ENCODE measurements around the gene FSTL4. TPM values are rescaled to one million over a fixed set of nuclear protein-coding genes. Genes with fewer than 3 reads are reported as not detected.
A peak's percentile ranks its signal among the peaks of the same experiment; 100 is the strongest.

Gene FSTL4
- total and polyA plus RNA-seq, 2 experiments from 2014 or later, result 0.47 to 0.74 TPM

DNA sequence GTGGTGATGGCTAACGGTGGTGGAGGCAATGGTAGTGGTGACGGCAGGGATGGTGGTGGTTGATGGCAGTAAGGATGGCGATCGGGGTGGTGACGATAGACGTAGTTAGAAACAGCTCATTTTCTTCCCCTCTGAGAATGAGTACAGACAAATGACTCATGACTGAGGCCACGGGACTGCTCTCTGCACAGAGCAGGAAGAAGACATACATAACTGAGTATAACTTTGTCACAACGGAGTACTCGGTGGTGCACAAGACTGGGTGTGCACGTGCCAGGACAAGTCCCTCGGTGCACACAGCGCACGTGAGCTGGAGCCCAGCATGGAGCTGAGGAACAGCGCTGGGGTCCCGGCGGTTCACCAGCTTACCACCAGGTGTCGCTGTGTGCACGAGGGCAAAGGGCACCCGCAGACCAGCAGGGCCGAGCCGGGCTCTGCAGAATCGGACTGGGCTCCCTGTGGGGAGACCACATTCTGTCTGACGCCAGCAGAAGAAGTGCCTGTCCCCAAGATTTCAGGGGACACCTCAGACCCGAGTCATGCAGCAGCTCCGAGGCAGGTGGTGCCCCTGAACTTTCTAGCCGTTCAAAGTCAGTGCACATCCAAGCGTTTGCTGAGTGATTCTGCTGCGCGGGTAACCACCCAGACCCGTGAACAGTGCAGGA lies 188.6 kb downstream of the FSTL4 start:
- no peaks in the 10 kb centered on the region for H3K79me2 ChIP-seq
- H3K36me3 ChIP-seq (replicated peaks; ENCODE audit: insufficient read depth, low read depth), result no peaks in the 10 kb centered on the region
- H3K4me1 ChIP-seq (ENCODE audit: insufficient read depth), result peaks cover 3% of the 10 kb centered on the region
- WGBS (ENCODE audit: low lambda C conversion rate, missing lambda C conversion rate), result 38% methylated on average over 30 of the region's 30 CpGs
- no peak overlapping the region for H3K4me2 ChIP-seq
- peaks cover 3% of the 10 kb centered on the region for H3K27me3 ChIP-seq
- H4K20me1 ChIP-seq (ENCODE audit: insufficient read depth, poor library complexity, severe bottlenecking), result no peaks in the 10 kb centered on the region
- peak overlapping the region; percentile 11 for H2AFZ ChIP-seq
- TF ChIP-seq CTCF (IDR thresholded peaks at IDR 0.05; ENCODE audit: poor library complexity), result peak; percentile 96
- no peak for TF ChIP-seq EZH2 (IDR thresholded peaks at IDR 0.05; ENCODE audit: borderline replicate concordance)
- TF ChIP-seq EZH2phosphoT487 (IDR thresholded peaks at IDR 0.05; ENCODE audit: low read depth, severe bottlenecking, unreplicated experiment), result no peak
- H3K27ac ChIP-seq, result peak overlapping the region; percentile 67
- DNase-seq (ENCODE audit: low spot score), result peak; percentile 78
- H3K9me2 ChIP-seq (replicated peaks; ENCODE audit: insufficient read depth), result no peaks in the 10 kb centered on the region
- H3K4me3 ChIP-seq, result no peak overlapping the region
- H3K9me3 ChIP-seq (ENCODE audit: low read depth), result no peaks in the 10 kb centered on the region

DNA sequence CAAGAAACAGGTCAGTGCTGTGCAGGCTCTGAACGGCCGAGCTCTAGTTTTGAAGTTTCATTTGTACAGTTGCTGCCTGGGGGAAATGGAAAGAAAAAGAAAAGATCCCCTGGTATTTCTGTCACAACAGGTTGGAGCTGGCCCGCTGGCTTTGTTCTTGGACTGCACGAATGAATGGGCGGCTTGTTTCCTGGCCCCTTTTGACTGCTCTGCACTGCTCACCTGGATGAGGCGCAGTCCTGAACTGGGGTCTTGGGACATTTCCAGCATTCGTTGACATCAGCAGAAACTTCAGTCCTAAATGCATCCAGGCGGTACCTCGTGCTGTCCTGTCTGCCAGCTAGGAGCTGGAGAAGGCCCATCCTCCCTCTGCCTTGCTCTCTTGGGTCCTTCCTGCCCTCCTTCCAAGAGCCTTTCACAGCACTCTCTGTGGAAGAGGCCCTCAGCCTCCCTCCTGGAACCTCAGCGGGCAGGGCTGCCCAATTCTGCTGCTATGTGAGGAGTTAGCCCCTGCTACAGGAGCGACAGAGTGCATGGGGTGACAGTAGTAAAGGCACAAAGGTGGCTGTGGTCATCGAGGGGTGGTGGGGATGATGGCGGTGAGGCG lies 189.2 kb downstream of the FSTL4 start:
- Histone ChIP-seq H3K27me3 (peaks cover 3% of the 10 kb centered on the region), H2AFZ (no peak overlapping the region)
- 88% methylated on average over 14 of the region's 14 CpGs for WGBS (ENCODE audit: low lambda C conversion rate, missing lambda C conversion rate)

DNA sequence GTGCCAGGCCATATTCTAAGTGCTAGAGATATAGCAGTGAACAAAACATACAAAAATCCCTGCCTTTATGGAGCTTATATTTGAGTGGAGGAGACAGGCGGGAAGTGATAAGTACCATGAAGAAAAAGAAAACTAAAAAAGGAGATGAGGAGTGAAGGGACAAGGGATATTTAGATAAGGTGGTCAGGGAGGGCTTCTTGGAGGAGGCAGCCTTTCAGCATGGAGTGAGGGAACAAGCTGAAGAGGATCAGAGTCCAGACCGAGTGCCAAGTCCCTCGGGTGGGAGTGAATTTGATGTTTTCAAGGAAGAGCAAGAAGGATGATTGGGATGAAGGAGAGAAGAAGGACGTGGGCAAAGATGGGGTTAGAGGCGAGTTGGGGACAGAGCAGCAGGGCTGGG lies 190.5 kb downstream of the FSTL4 start:
- Histone ChIP-seq H3K9me2 (replicated peaks; ENCODE audit: insufficient read depth) (no peaks in the 10 kb centered on the region), H3K36me3 (replicated peaks; ENCODE audit: insufficient read depth, low read depth) (no peaks in the 10 kb centered on the region), H2AFZ (no peak overlapping the region), H3K27me3 (peaks cover 3% of the 10 kb centered on the region), H3K9me3 (ENCODE audit: low read depth) (no peaks in the 10 kb centered on the region), H3K4me3 (no peak overlapping the region), H3K4me2 (no peak overlapping the region), H3K79me2 (no peaks in the 10 kb centered on the region), H3K27ac (no peak overlapping the region), H4K20me1 (ENCODE audit: insufficient read depth, poor library complexity, severe bottlenecking) (no peaks in the 10 kb centered on the region), H3K4me1 (ENCODE audit: insufficient read depth) (peaks cover 3% of the 10 kb centered on the region)
- WGBS (ENCODE audit: low lambda C conversion rate, missing lambda C conversion rate), result 75% methylated on average over 5 of the region's 5 CpGs
- no peak for DNase-seq (ENCODE audit: low spot score)
- TF ChIP-seq CTCF (IDR thresholded peaks at IDR 0.05; ENCODE audit: poor library complexity), result no peak
- no peak for TF ChIP-seq EZH2phosphoT487 (IDR thresholded peaks at IDR 0.05; ENCODE audit: low read depth, severe bottlenecking, unreplicated experiment)
- TF ChIP-seq EZH2 (IDR thresholded peaks at IDR 0.05; ENCODE audit: borderline replicate concordance), result no peak

More for the DNA sequence above, 189.2 kb downstream of the FSTL4 start:
- peak overlapping the region; percentile 67 for H3K27ac ChIP-seq
- TF ChIP-seq CTCF (IDR thresholded peaks at IDR 0.05; ENCODE audit: poor library complexity) (no peak), EZH2 (IDR thresholded peaks at IDR 0.05; ENCODE audit: borderline replicate concordance) (no peak), EZH2phosphoT487 (IDR thresholded peaks at IDR 0.05; ENCODE audit: low read depth, severe bottlenecking, unreplicated experiment) (no peak)
- no peaks in the 10 kb centered on the region for H3K9me3 ChIP-seq (ENCODE audit: low read depth)
- no peak for DNase-seq (ENCODE audit: low spot score)
- H3K79me2 ChIP-seq, result no peaks in the 10 kb centered on the region
- no peak overlapping the region for H3K4me3 ChIP-seq
- H3K4me1 ChIP-seq (ENCODE audit: insufficient read depth), result peaks cover 3% of the 10 kb centered on the region
- no peaks in the 10 kb centered on the region for H3K9me2 ChIP-seq (replicated peaks; ENCODE audit: insufficient read depth)
- H3K4me2 ChIP-seq, result no peak overlapping the region
- H3K36me3 ChIP-seq (replicated peaks; ENCODE audit: insufficient read depth, low read depth), result no peaks in the 10 kb centered on the region
- no peaks in the 10 kb centered on the region for H4K20me1 ChIP-seq (ENCODE audit: insufficient read depth, poor library complexity, severe bottlenecking)
